ENCODE measurements around the gene P4HTM.

- TF ChIP-seq SP1 (IDR thresholded peaks at IDR 0.05; ENCODE audit: low read depth, low read length) (no peak), CTCF (IDR thresholded peaks at IDR 0.05; ENCODE audit: control extremely low read depth in 1 of 3, insufficient read depth in 1 of 3, low read depth in 1 of 3, low read length in 3 of 3) (no peak), SIN3A (conservative IDR thresholded peaks at IDR 0.05 in 1 of 2, IDR thresholded peaks at IDR 0.05 in 1 of 2; ENCODE audit: low read depth in 1 of 2, low read length in 2 of 2) (no peak), EGR1 (IDR thresholded peaks at IDR 0.05; ENCODE audit: borderline replicate concordance, low read depth, low read length) (no peak), HDAC6 (IDR thresholded peaks at IDR 0.05; ENCODE audit: low read depth, low read length) (no peak), MAX (IDR thresholded peaks at IDR 0.05) (no peak), POLR2A (IDR thresholded peaks at IDR 0.05; ENCODE audit: control extremely low read depth in 1 of 2, low read depth in 2 of 2, low read length in 2 of 2) (no peak), POLR2AphosphoS5 (IDR thresholded peaks at IDR 0.05; ENCODE audit: low read depth, low read length) (no peak), ATF3 (IDR thresholded peaks at IDR 0.05; ENCODE audit: insufficient read depth, low read depth, low read length) (no peak), CHD2 (IDR thresholded peaks at IDR 0.05; ENCODE audit: low read length) (no peak), CEBPB (IDR thresholded peaks at IDR 0.05; ENCODE audit: low read depth, low read length) (no peak), ZNF274 (IDR thresholded peaks at IDR 0.05; ENCODE audit: borderline replicate concordance, extremely low read depth, low read length) (no peak), KDM4A (IDR thresholded peaks at IDR 0.05; ENCODE audit: low read depth, low read length, severe bottlenecking) (no peak)
Observed at GRCh38 chr3:49053543-49053942, 63.5 kb downstream of the P4HTM start.

All from H1 (cell line).